Measurements from ENCODE around the gene APOD.

DNA sequence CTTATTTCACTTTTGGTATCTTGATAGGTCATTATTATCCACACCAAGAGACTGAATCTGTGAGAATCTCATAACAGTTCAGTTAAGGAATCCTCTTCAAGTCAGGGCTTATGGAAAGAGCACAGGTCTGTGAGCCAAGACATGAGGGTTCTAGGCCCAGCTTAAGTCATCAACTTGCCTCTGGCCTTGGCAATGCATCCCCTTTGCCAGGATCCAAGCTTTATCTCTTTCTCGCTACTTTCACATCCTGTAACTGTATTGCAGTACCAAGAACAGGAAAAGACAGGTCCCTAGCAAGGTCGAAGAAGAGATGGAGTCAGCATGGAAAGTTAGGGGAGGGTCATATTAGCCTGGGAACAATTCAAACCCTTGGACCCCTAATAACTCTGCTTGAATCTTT, 13.5 kb upstream of the APOD start:
- TF ChIP-seq, protein P1, sequence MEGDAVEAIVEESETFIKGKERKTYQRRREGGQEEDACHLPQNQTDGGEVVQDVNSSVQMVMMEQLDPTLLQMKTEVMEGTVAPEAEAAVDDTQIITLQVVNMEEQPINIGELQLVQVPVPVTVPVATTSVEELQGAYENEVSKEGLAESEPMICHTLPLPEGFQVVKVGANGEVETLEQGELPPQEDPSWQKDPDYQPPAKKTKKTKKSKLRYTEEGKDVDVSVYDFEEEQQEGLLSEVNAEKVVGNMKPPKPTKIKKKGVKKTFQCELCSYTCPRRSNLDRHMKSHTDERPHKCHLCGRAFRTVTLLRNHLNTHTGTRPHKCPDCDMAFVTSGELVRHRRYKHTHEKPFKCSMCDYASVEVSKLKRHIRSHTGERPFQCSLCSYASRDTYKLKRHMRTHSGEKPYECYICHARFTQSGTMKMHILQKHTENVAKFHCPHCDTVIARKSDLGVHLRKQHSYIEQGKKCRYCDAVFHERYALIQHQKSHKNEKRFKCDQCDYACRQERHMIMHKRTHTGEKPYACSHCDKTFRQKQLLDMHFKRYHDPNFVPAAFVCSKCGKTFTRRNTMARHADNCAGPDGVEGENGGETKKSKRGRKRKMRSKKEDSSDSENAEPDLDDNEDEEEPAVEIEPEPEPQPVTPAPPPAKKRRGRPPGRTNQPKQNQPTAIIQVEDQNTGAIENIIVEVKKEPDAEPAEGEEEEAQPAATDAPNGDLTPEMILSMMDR (IDR thresholded peaks at IDR 0.05), result no peak
- TF ChIP-seq POLR2A (IDR thresholded peaks at IDR 0.05), result no peak
- TF ChIP-seq POLR2AphosphoS5 (IDR thresholded peaks at IDR 0.05), result no peak
- TF ChIP-seq EP300 (IDR thresholded peaks at IDR 0.05), result no peak
